Skeletal muscle tissue (tissue), 4 donors: ENCODE measurements around the gene NPPA. TPM values are rescaled to one million over a fixed set of nuclear protein-coding genes. Genes with fewer than 3 reads are reported as not detected.
"Not testable (repeated sequence)": the region's sequence is repeated elsewhere in the genome, so short reads cannot be mapped to it uniquely, and the experiment has no call there.

Source experiments
- H3K27ac ChIP-seq: one replicate; pipeline ENCODE4 v1.7.0; 2013; ENCODE audit warnings: mild to moderate bottlenecking, low read depth, low read length, inconsistent platforms
- H3K27me3 ChIP-seq, 3 donors: one replicate each; pipeline ENCODE4 v1.7.0; 2013; ENCODE audit warnings: low read length in 3 of 3; ENCODE audit not compliant: control insufficient read depth in 3 of 3, insufficient read depth in 3 of 3
- H3K36me3 ChIP-seq, 3 donors: one replicate each; pipeline ENCODE4 v1.7.0; 2013; ENCODE audit warnings: low read length in 3 of 3; ENCODE audit not compliant: control insufficient read depth in 3 of 3, insufficient read depth in 3 of 3
- H3K4me1 ChIP-seq, 3 donors: one replicate each; pipeline ENCODE4 v1.7.0; 2013; ENCODE audit warnings: low read length in 3 of 3, mild to moderate bottlenecking in 3 of 3; ENCODE audit not compliant: control insufficient read depth in 3 of 3, insufficient read depth in 3 of 3
- H3K4me3 ChIP-seq, 3 donors: one replicate each; pipeline ENCODE4 v1.7.0; 2013; ENCODE audit warnings: low read length in 3 of 3
- H3K9ac ChIP-seq, 3 donors: one replicate each; pipeline ENCODE4 v1.7.0; 2013; ENCODE audit warnings: low read length in 3 of 3, mild to moderate bottlenecking in 3 of 3, moderate library complexity in 2 of 3, low read depth in 1 of 3
- H3K9me3 ChIP-seq, 3 donors: one replicate each; pipeline ENCODE4 v1.7.0; 2013; ENCODE audit warnings: low read length in 3 of 3; ENCODE audit not compliant: control insufficient read depth in 3 of 3
- total RNA-seq: library from RNA; depleted of rRNA; stranded (reverse); fragments of >200 nt; gene quantifications from one replicate; pipeline ENCODE4 v1.2.3, GENCODE V29; 2014
- donor health status: Osteomylitis.

Gene NPPA
- 4.2 TPM for total RNA-seq

GRCh38 chr1:11847667-11848372 is at the start of gene NPPA:
TSS of gene NPPA (minus strand) at chr1:11847783. CDS start at chr1:11847684, 99 bp downstream.
- H3K27me3 ChIP-seq: peaks cover 0 to 7% (median 0%) of the 10 kb centered on the region in 3 donors
- H3K4me3 ChIP-seq: no peak within 1 kb of the TSS
- no peak within 1 kb of the TSS for H3K27ac ChIP-seq
- H3K36me3 ChIP-seq: peaks cover 14 to 23% (median 15%) of the 10 kb centered on the region in 3 donors
- peaks cover 0 to 4% (median 2%) of the 10 kb centered on the region in 3 donors for H3K4me1 ChIP-seq
- H3K9me3 ChIP-seq: no peaks in the 10 kb centered on the region
- H3K9ac ChIP-seq: no peak within 1 kb of the TSS

GRCh38 chr1:11894501-11894900 is 46.9 kb upstream of the NPPA start:
- H3K4me1 ChIP-seq, H3K9me3 ChIP-seq, H3K27ac ChIP-seq, H3K9ac ChIP-seq, H3K36me3 ChIP-seq, H3K4me3 ChIP-seq: not testable (repeated sequence)
- H3K27me3 ChIP-seq: peaks cover 19 to 26% (median 23%) of the 10 kb centered on the region in 3 donors

- Histone ChIP-seq H3K27me3 (peaks cover 14 to 19% (median 19%) of the 10 kb centered on the region in 3 donors), H3K27ac (no peak overlapping the region), H3K9ac (no peak overlapping the region), H3K36me3 (no peaks in the 10 kb centered on the region), H3K4me1 (peaks cover 0 to 5% (median 0%) of the 10 kb centered on the region in 3 donors), H3K4me3 (no peak overlapping the region), H3K9me3 (no peaks in the 10 kb centered on the region)
These were observed 46.3 kb upstream of the NPPA start for GRCh38 chr1:11893907-11894251.

- Histone ChIP-seq H3K9ac (no peak overlapping the region), H3K27ac (no peak overlapping the region), H3K4me3 (no peak overlapping the region), H3K9me3 (no peaks in the 10 kb centered on the region), H3K36me3 (no peaks in the 10 kb centered on the region), H3K4me1 (peaks cover 9 to 15% (median 9%) of the 10 kb centered on the region in 3 donors), H3K27me3 (peaks cover 0 to 9% (median 7%) of the 10 kb centered on the region in 3 donors)
These were observed 44.0 kb upstream of the NPPA start for GRCh38 chr1:11891433-11892186.

GRCh38 chr1:11888877-11889208 is 41.3 kb upstream of the NPPA start:
- Histone ChIP-seq H3K36me3 (no peaks in the 10 kb centered on the region), H3K4me3 (no peak overlapping the region), H3K9me3 (no peaks in the 10 kb centered on the region), H3K4me1 (peaks cover 15 to 26% (median 21%) of the 10 kb centered on the region in 3 donors), H3K9ac (no peak overlapping the region), H3K27ac (no peak overlapping the region), H3K27me3 (no peaks in the 10 kb centered on the region)

GRCh38 chr1:11888206-11888876 is 40.8 kb upstream of the NPPA start:
- H3K4me1 ChIP-seq: peaks cover 15 to 23% (median 23%) of the 10 kb centered on the region in 3 donors
- H3K9ac ChIP-seq: no peak overlapping the region
- peaks cover 0 to under 1% (median 0%) of the 10 kb centered on the region in 3 donors for H3K27me3 ChIP-seq
- H3K27ac ChIP-seq: no peak overlapping the region
- no peak overlapping the region for H3K4me3 ChIP-seq
- H3K9me3 ChIP-seq: no peaks in the 10 kb centered on the region
- no peaks in the 10 kb centered on the region for H3K36me3 ChIP-seq

- no peak overlapping the region for H3K27ac ChIP-seq
- no peak overlapping the region for H3K9ac ChIP-seq
- no peaks in the 10 kb centered on the region for H3K9me3 ChIP-seq
- H3K4me1 ChIP-seq: peaks cover 20 to 30% (median 30%) of the 10 kb centered on the region in 3 donors
- no peaks in the 10 kb centered on the region for H3K36me3 ChIP-seq
- H3K4me3 ChIP-seq: no peak overlapping the region
- peaks cover 0 to 5% (median 0%) of the 10 kb centered on the region in 3 donors for H3K27me3 ChIP-seq
These were observed 40.1 kb upstream of the NPPA start for GRCh38 chr1:11887666-11888007.

GRCh38 chr1:11886986-11887665 is 39.5 kb upstream of the NPPA start:
- H3K36me3 ChIP-seq: no peaks in the 10 kb centered on the region
- no peak overlapping the region for H3K27ac ChIP-seq
- H3K9ac ChIP-seq: no peak overlapping the region
- H3K4me3 ChIP-seq: no peak overlapping the region
- H3K4me1 ChIP-seq: peaks cover 21 to 34% (median 32%) of the 10 kb centered on the region in 3 donors
- peaks cover 0 to 5% (median 0%) of the 10 kb centered on the region in 3 donors for H3K27me3 ChIP-seq
- H3K9me3 ChIP-seq: no peaks in the 10 kb centered on the region

GRCh38 chr1:11885916-11886315 is 38.3 kb upstream of the NPPA start:
- peak overlapping the region in 1 of 3 donors; percentile 22 for H3K4me3 ChIP-seq
- H3K9ac ChIP-seq: peak overlapping the region in 1 of 3 donors; percentile 40
- H3K36me3 ChIP-seq: no peaks in the 10 kb centered on the region
- peaks cover 25 to 46% (median 43%) of the 10 kb centered on the region in 3 donors for H3K4me1 ChIP-seq
- H3K27me3 ChIP-seq: peaks cover 0 to 5% (median 0%) of the 10 kb centered on the region in 3 donors
- no peaks in the 10 kb centered on the region for H3K9me3 ChIP-seq
- H3K27ac ChIP-seq: peak overlapping the region; percentile 19
